Upper lobe of left lung (tissue), 6 donors: ENCODE results near the gene COL28A1. TPM values are rescaled to one million over a fixed set of nuclear protein-coding genes. Genes with fewer than 3 reads are reported as not detected.

ENCODE experiments used
- ATAC-seq, 2 donors: fragments of 200-7000 bp; cut with Tn5 transposase; one replicate each; pipeline ENCODE4 v1.9.1; 2022; ENCODE audit warnings: mild to moderate bottlenecking in 2 of 2, moderate library complexity in 2 of 2; ENCODE audit not compliant: low FRiP score in 2 of 2
- DNase-seq, 2 donors: peaks; one replicate each; pipeline ENCODE4 v3.0.0-alpha.2; 2019 to 2020
- H3K27ac ChIP-seq, 4 donors: fragments of 200-600 bp; sonication (generic); one replicate each; pipeline ENCODE4 v1.5.1; 2016 to 2019
- H3K27me3 ChIP-seq, 4 donors: fragments of 200-600 bp; sonication (generic); one replicate each; pipeline ENCODE4 v1.5.1; 2017 to 2019
- H3K36me3 ChIP-seq, 4 donors: fragments of 200-600 bp; sonication (generic); one replicate each; pipeline ENCODE4 v1.5.1; 2016 to 2019
- H3K4me1 ChIP-seq, 4 donors: fragments of 200-600 bp; sonication (generic); one replicate each; pipeline ENCODE4 v1.5.1; 2018 to 2019
- H3K4me3 ChIP-seq, 4 donors: fragments of 200-600 bp; sonication (generic); one replicate each; pipeline ENCODE4 v1.5.1; 2017 to 2019; ENCODE audit warnings: mild to moderate bottlenecking in 2 of 4, moderate library complexity in 1 of 4
- H3K9me3 ChIP-seq, 4 donors: fragments of 200-600 bp; sonication (generic); one replicate each; pipeline ENCODE4 v1.5.1; 2018 to 2019
- EP300 ChIP-seq, 4 donors: sonication (generic); formaldehyde crosslinking; IDR thresholded peaks; one replicate each; pipeline ENCODE4 v1.5.1; 2017; ENCODE audit warnings: antibody characterized with exemption in 4 of 4, control low read depth in 2 of 4
- POLR2A ChIP-seq, 4 donors: fragments of 450-650 bp; IDR thresholded peaks; one replicate each; pipeline ENCODE4 v1.5.1; 2016 to 2017; ENCODE audit warnings: antibody characterized with exemption in 4 of 4, mild to moderate bottlenecking in 2 of 4
- POLR2AphosphoS5 ChIP-seq, 2 donors: sonication (generic); formaldehyde crosslinking; IDR thresholded peaks; one replicate each; pipeline ENCODE4 v1.5.1; 2017; ENCODE audit warnings: antibody characterized with exemption in 2 of 2
- WGBS, 2 donors: methylation state at CpG; one replicate each; pipeline ENCODE4 v1.1.5; 2017 to 2018; 5-methylcytosine and 5-hydroxymethylcytosine counted together
- total RNA-seq, 6 donors: library from RNA; depleted of rRNA in 4 of 6; stranded (reverse); fragments of >200 nt in 4 of 6; gene quantifications; one replicate each; pipeline versions ENCODE4 v1.1.0 to v1.2.1, GENCODE V29; 2016 to 2021
- TF ChIP-seq, protein P1 (sequence below), 6 experiments: fragments of 450-650 bp in 4 of 6; fragments of 200-600 bp in 2 of 6; sonication (generic) in 2 of 6; IDR thresholded peaks; one replicate each; pipeline ENCODE4 v1.5.1; 2016 to 2019; ENCODE audit warnings: antibody characterized with exemption in 6 of 6
- donor health status: DM: no; HTN: no; CAD: no; lungs with moderate emphysema.
- donor health status: DM: no; HTN: yes; CAD: no; lungs with severe emphysema.

COL28A1 gene
- total RNA-seq, 6 donors from 2014 or later, result 1.5 to 14.7 (median 4.3) TPM

DNA sequence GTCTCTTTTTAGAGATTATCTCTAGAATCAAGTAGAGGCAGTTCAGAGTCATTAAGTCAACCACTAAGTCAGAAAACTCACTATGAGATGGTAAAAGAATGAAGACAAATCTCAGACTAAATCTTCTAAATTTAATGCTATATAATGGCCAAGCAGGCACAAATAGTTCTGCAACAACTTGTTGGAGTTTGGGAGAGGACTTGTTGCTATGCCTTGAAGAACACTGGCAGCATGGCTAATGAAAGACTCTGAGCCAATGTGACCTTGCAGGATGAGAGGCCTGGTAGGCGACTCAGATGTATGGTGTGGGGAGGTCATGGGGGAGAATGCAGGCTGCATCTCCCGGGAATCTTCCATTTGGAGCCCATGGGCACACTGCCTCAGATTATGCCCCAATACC lies 224.7 kb downstream of the COL28A1 start:
- Histone ChIP-seq H3K4me1 (no peaks in the 10 kb centered on the region), H3K9me3 (no peaks in the 10 kb centered on the region), H3K36me3 (no peaks in the 10 kb centered on the region), H3K27ac (no peak overlapping the region), H3K27me3 (no peaks in the 10 kb centered on the region), H3K4me3 (no peak overlapping the region)
- DNase-seq, result no peak
- WGBS, 2 donors, result 90 to 91% methylated on average over 2 of the region's 2 CpGs
- no peak for ATAC-seq
- TF ChIP-seq EP300 (IDR thresholded peaks at IDR 0.05), result no peak

DNA sequence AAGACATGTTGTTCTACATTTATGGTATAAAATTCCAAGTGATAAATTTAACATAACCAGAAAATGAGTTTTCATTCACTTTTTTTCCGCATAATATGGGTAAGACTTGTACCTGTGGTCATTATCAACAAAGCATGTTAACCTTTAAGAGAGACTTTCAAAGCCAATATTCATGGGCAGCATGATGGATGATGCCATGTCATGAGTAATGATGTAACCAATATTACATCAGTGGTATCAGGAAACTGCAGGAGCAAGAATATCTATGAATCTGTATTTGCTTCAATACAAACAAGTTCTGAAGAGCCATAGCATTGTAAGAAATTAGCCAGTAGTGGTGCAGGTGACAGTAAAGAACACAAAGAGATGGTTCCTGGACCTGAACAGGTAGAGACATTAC lies 226.5 kb downstream of the COL28A1 start:
- no peak for TF ChIP-seq POLR2AphosphoS5 (IDR thresholded peaks at IDR 0.05)
- TF ChIP-seq POLR2A (IDR thresholded peaks at IDR 0.05), result no peak
- TF ChIP-seq EP300 (IDR thresholded peaks at IDR 0.05), result no peak
- TF ChIP-seq, protein P1, sequence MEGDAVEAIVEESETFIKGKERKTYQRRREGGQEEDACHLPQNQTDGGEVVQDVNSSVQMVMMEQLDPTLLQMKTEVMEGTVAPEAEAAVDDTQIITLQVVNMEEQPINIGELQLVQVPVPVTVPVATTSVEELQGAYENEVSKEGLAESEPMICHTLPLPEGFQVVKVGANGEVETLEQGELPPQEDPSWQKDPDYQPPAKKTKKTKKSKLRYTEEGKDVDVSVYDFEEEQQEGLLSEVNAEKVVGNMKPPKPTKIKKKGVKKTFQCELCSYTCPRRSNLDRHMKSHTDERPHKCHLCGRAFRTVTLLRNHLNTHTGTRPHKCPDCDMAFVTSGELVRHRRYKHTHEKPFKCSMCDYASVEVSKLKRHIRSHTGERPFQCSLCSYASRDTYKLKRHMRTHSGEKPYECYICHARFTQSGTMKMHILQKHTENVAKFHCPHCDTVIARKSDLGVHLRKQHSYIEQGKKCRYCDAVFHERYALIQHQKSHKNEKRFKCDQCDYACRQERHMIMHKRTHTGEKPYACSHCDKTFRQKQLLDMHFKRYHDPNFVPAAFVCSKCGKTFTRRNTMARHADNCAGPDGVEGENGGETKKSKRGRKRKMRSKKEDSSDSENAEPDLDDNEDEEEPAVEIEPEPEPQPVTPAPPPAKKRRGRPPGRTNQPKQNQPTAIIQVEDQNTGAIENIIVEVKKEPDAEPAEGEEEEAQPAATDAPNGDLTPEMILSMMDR (IDR thresholded peaks at IDR 0.05), result no peak

More for the DNA sequence above, 226.5 kb downstream of the COL28A1 start:
- Histone ChIP-seq H3K27me3 (no peaks in the 10 kb centered on the region), H3K4me1 (no peaks in the 10 kb centered on the region), H3K9me3 (no peaks in the 10 kb centered on the region), H3K27ac (no peak overlapping the region), H3K36me3 (no peaks in the 10 kb centered on the region), H3K4me3 (no peak overlapping the region)
- no peak for ATAC-seq
- DNase-seq, result no peak
- 100% methylated on average over 1 of the region's 1 CpG for WGBS, 2 donors

Other genes with a start within 250 kb of the COL28A1 start
- gene MIOS, start 31.0 kb upstream of the COL28A1 start, total RNA-seq, result 10 to 100 TPM; 14.0 to 47.6 (median 27.7) TPM
- gene UMAD1, start 104.9 kb upstream of the COL28A1 start, total RNA-seq, result 10 to 100 TPM in 5 of 6 donors, 1 to 10 TPM in 1; 8.4 to 29.7 (median 13.3) TPM
- gene RPA3, start 182.7 kb upstream of the COL28A1 start, total RNA-seq, result 10 to 100 TPM in 5 of 6 donors, 1 to 10 TPM in 1; 6.3 to 31.1 (median 19.5) TPM